Liver (tissue), 3 donors: ENCODE data around the gene SELENBP1.

Experiments
- ATF3 ChIP-seq: IDR thresholded peaks from 2 replicates; pipeline ENCODE4 v1.6.1; 2016; ENCODE audit warnings: antibody characterized with exemption
- CTCF ChIP-seq: fragments of 150-350 bp; IDR thresholded peaks from 2 replicates; pipeline ENCODE4 v1.5.1; 2017; ENCODE audit warnings: improper control_type of control experiment, low read depth, low read length; ENCODE audit not compliant: missing input control
- GABPA ChIP-seq, 2 donors: IDR thresholded peaks in 1 of 2; conservative IDR thresholded peaks in 1 of 2; 2 replicates each; pipeline ENCODE4 v1.6.1; 2016; ENCODE audit warnings: antibody characterized with exemption in 2 of 2, mild to moderate bottlenecking in 1 of 2, moderate library complexity in 1 of 2
- MAX ChIP-seq: IDR thresholded peaks from 2 replicates; pipeline ENCODE4 v1.6.1; 2016; ENCODE audit warnings: antibody characterized with exemption
- REST ChIP-seq: IDR thresholded peaks from 2 replicates; pipeline ENCODE4 v1.6.1; 2016; ENCODE audit warnings: antibody characterized with exemption, mild to moderate bottlenecking
- RXRA ChIP-seq, 2 donors: IDR thresholded peaks; 2 replicates each; pipeline ENCODE4 v1.6.1; 2017 to 2018; ENCODE audit warnings: antibody characterized with exemption in 2 of 2, mild to moderate bottlenecking in 1 of 2
- SP1 ChIP-seq: IDR thresholded peaks from 2 replicates; pipeline ENCODE4 v1.6.1; 2018; ENCODE audit warnings: antibody characterized with exemption, mild to moderate bottlenecking
- YY1 ChIP-seq: IDR thresholded peaks from 2 replicates; pipeline ENCODE4 v1.6.1; 2016; ENCODE audit warnings: antibody characterized with exemption, mild to moderate bottlenecking
- ZBTB33 ChIP-seq: IDR thresholded peaks from 2 replicates; pipeline ENCODE4 v1.6.1; 2016; ENCODE audit warnings: antibody characterized with exemption
- donor health status: healthy.
- donor health status: healthy.

GRCh38 chr1:151344291-151344690 lies 28.2 kb downstream of the SELENBP1 start:
- TF ChIP-seq ATF3 (no peak), CTCF (no peak), MAX (no peak), GABPA (IDR thresholded peaks at IDR 0.05 in 1 of 2, conservative IDR thresholded peaks at IDR 0.05 in 1 of 2) (no peak), REST (no peak), RXRA (IDR thresholded peaks at IDR 0.05) (no peak), YY1 (no peak), ZBTB33 (no peak), SP1 (no peak)
